SJCRH30 (cell line): ENCODE results near the gene LGR5. TPM values are rescaled to one million over a fixed set of nuclear protein-coding genes. Genes with fewer than 3 reads are reported as not detected.
"Not testable (repeated sequence)": the region's sequence is repeated elsewhere in the genome, so short reads cannot be mapped to it uniquely, and the experiment has no call there.

ENCODE experiments used
- DNase-seq, 2 experiments: peaks; one replicate each; pipeline ENCODE4 v3.0.0-alpha.2; 2015 to 2020
- H3K27ac ChIP-seq: fragments of 250-450 bp; sonication (Bioruptor Pico); 2 replicates; pipeline ENCODE4 v1.5.1; 2020; ENCODE audit warnings: mild to moderate bottlenecking, moderate library complexity
- H3K27me3 ChIP-seq: fragments of 250-450 bp; sonication (Bioruptor Pico); 2 replicates; pipeline ENCODE4 v1.5.1; 2020; ENCODE audit warnings: mild to moderate bottlenecking, moderate library complexity
- H3K36me3 ChIP-seq: fragments of 250-450 bp; sonication (Bioruptor Pico); 2 replicates; pipeline ENCODE4 v1.5.1; 2020; ENCODE audit warnings: mild to moderate bottlenecking, moderate library complexity
- H3K4me1 ChIP-seq: fragments of 250-450 bp; sonication (Bioruptor Pico); 2 replicates; pipeline ENCODE4 v1.5.1; 2020; ENCODE audit warnings: mild to moderate bottlenecking, moderate library complexity
- H3K4me3 ChIP-seq: fragments of 250-450 bp; sonication (Bioruptor Pico); 2 replicates; pipeline ENCODE4 v1.5.1; 2020; ENCODE audit warnings: mild to moderate bottlenecking, moderate library complexity
- H3K9me3 ChIP-seq: fragments of 250-450 bp; sonication (Bioruptor Pico); replicated peaks from 2 replicates; pipeline ENCODE4 v1.5.1; 2020; ENCODE audit warnings: mild to moderate bottlenecking, moderate library complexity
- total RNA-seq: library from RNA; depleted of rRNA; stranded (reverse); fragments of >200 nt; shearing (Covaris generic); gene quantifications from 2 replicates; pipeline ENCODE4 v1.2.3, GENCODE V29; 2014

LGR5 gene
- total RNA-seq, 1 experiment from 2014 or later, result 6.4 TPM

GRCh38 chr12:71566655-71567054 lies 127.1 kb downstream of the LGR5 start:
- Histone ChIP-seq H3K4me1 (no peaks in the 10 kb centered on the region), H3K36me3 (no peaks in the 10 kb centered on the region), H3K27ac (no peak overlapping the region), H3K4me3 (no peak overlapping the region), H3K27me3 (no peaks in the 10 kb centered on the region), H3K9me3 (no peaks in the 10 kb centered on the region)
- no peak for DNase-seq

- Histone ChIP-seq H3K27me3 (no peaks in the 10 kb centered on the region), H3K4me3 (no peak overlapping the region), H3K9me3 (no peaks in the 10 kb centered on the region), H3K4me1 (no peaks in the 10 kb centered on the region), H3K36me3 (no peaks in the 10 kb centered on the region), H3K27ac (no peak overlapping the region)
- DNase-seq, result no peak
Measured at GRCh38 chr12:71567537-71567936, 127.9 kb downstream of the LGR5 start.

GRCh38 chr12:71569885-71570284 lies 130.3 kb downstream of the LGR5 start:
- not testable (repeated sequence) for H3K4me3 ChIP-seq, DNase-seq, H3K4me1 ChIP-seq, H3K27me3 ChIP-seq, H3K36me3 ChIP-seq, H3K27ac ChIP-seq, H3K9me3 ChIP-seq

- Histone ChIP-seq H3K27ac (no peak overlapping the region), H3K4me1 (no peaks in the 10 kb centered on the region), H3K4me3 (no peak overlapping the region), H3K9me3 (no peaks in the 10 kb centered on the region; the same call in 1 of the 2 replicates), H3K27me3 (no peaks in the 10 kb centered on the region), H3K36me3 (no peaks in the 10 kb centered on the region)
- peak; percentile 30 to 45 for DNase-seq
Measured at GRCh38 chr12:71576496-71576895, 136.9 kb downstream of the LGR5 start.

DNA sequence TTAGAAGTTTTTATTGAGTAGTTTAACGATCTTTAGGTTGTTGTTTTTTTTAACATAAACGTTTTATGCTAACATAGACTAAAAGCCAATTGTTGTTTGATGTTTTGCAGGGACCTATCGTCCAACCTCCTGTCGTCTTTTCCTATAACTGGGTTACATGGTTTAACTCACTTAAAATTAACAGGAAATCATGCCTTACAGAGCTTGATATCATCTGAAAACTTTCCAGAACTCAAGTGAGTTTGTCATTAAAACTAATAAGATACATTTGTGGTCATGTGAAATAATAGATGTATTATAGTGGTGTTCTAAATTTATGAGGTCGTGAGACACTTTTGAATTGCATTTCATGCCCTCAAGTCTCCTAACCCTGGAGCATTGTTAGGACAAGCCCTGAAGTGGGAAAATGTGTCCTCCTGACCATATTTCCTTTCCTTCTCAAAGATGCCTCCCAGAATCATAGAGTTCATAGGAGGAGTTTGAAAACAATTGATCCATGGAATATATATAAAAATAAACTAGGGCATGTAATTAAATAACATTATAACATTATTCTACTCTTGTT lies 139.2 kb downstream of the LGR5 start:
- Histone ChIP-seq H3K9me3 (no peaks in the 10 kb centered on the region; the same call in 1 of the 2 replicates), H3K27me3 (no peaks in the 10 kb centered on the region), H3K27ac (no peak overlapping the region), H3K36me3 (no peaks in the 10 kb centered on the region), H3K4me1 (no peaks in the 10 kb centered on the region), H3K4me3 (no peak overlapping the region)
- no peak for DNase-seq

DNA sequence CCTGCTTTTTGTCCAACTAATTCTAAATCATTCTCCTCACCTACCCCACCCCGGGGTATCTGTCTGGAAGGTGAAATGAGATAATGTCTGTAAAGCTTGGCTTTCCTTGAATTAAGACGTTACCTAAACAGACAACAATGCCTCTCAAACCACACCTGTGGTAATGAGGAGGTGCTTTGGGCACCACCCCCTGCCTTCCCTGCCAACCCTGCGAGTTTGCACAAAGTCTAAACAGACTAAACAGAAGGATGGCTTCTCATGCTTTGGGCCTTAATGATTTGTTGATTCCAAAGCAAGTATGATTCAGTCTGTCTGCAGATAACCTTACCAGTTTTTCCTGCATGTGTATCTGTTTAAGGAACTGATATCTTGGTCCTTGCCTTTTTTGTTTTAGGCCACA lies 141.6 kb downstream of the LGR5 start:
- Histone ChIP-seq H3K4me1 (no peaks in the 10 kb centered on the region), H3K27me3 (no peaks in the 10 kb centered on the region), H3K27ac (no peak overlapping the region), H3K4me3 (no peak overlapping the region), H3K36me3 (no peaks in the 10 kb centered on the region), H3K9me3 (no peaks in the 10 kb centered on the region; the same call in 1 of the 2 replicates)
- DNase-seq, result no peak

DNA sequence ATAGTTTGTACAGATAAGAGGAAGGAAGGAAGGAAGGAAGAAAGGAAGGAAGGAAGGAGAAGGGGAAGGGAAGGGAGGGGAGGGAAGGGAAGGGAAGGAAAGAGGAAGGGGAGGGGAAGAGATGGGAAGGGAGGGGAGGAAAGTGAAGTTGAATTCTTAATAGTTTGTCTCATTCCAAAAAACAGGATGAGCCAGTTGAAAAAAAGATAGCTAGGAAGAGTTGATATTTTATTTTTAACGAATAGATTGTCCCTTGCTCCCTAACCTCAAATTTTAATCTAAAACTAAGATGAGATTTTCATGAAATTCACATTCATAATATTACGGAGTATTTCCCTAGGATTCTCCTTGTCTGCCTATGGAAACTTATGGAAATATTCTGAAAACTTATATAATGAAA lies 143.3 kb downstream of the LGR5 start:
- no peaks in the 10 kb centered on the region for H3K36me3 ChIP-seq
- no peaks in the 10 kb centered on the region for H3K27me3 ChIP-seq
- no peaks in the 10 kb centered on the region for H3K4me1 ChIP-seq
- H3K4me3 ChIP-seq, result no peak overlapping the region
- no peak for DNase-seq
- H3K27ac ChIP-seq, result no peak overlapping the region
- H3K9me3 ChIP-seq, result no peaks in the 10 kb centered on the region; the same call in 1 of the 2 replicates

DNA sequence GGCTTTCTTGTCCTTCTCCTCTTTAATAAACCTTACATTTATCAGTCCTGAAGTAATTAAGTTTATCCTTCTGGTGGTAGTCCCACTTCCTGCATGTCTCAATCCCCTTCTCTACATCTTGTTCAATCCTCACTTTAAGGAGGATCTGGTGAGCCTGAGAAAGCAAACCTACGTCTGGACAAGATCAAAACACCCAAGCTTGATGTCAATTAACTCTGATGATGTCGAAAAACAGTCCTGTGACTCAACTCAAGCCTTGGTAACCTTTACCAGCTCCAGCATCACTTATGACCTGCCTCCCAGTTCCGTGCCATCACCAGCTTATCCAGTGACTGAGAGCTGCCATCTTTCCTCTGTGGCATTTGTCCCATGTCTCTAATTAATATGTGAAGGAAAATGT lies 144.8 kb downstream of the LGR5 start:
- Histone ChIP-seq H3K27ac (no peak overlapping the region), H3K4me1 (no peaks in the 10 kb centered on the region), H3K36me3 (no peaks in the 10 kb centered on the region), H3K27me3 (no peaks in the 10 kb centered on the region), H3K4me3 (no peak overlapping the region), H3K9me3 (no peaks in the 10 kb centered on the region; the same call in 1 of the 2 replicates)
- no peak for DNase-seq

DNA sequence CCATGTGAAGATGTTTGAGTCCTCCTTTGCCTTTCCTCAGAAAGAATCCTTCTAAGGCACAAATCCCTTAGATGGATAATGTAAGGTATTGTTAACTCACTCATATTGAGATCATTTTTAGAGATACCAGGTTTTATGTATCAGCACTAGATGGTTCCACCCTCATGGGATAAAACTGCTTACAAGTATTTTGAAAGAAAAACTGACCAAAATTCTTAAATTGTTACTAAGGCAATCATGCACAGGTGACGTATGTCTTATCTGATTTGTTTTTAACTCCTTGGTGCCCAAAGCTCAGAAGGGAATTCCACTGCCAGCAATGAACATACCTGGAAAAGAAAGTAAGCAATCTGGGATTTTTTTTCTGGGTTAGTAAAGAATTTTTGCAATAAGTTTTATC lies 145.6 kb downstream of the LGR5 start:
- DNase-seq, result no peak
- no peaks in the 10 kb centered on the region for H3K27me3 ChIP-seq
- H3K4me1 ChIP-seq, result no peaks in the 10 kb centered on the region
- H3K9me3 ChIP-seq, result no peaks in the 10 kb centered on the region
- H3K27ac ChIP-seq, result no peak overlapping the region
- no peaks in the 10 kb centered on the region for H3K36me3 ChIP-seq
- no peak overlapping the region for H3K4me3 ChIP-seq

- Histone ChIP-seq H3K36me3 (no peaks in the 10 kb centered on the region), H3K9me3 (no peaks in the 10 kb centered on the region), H3K4me3 (no peak overlapping the region), H3K27ac (no peak overlapping the region), H3K4me1 (no peaks in the 10 kb centered on the region), H3K27me3 (no peaks in the 10 kb centered on the region)
- DNase-seq, result no peak
Measured at GRCh38 chr12:71587012-71587411, 147.4 kb downstream of the LGR5 start.

DNA sequence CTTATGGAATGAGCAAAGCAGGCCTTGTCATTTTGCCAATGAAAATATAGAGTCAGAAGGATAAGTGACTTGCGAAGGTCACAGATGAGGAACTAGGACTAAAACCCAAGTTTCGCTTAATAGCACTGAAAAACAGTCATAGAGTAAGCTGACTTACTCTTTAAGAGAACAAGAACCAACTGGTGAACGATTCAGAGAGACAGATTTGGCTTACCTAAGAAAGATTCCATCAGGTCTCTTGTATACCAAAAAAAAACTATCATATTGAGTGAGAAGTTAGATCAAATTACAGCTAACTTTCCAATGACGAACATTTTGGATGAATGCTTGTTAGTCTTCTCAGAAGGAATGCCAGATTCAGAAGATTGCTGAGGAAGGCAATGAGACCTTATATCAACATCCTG lies 149.9 kb downstream of the LGR5 start:
- H3K4me1 ChIP-seq, result no peaks in the 10 kb centered on the region
- DNase-seq, result no peak
- no peaks in the 10 kb centered on the region for H3K36me3 ChIP-seq
- no peak overlapping the region for H3K27ac ChIP-seq
- H3K4me3 ChIP-seq, result no peak overlapping the region
- no peaks in the 10 kb centered on the region; the same call in 1 of the 2 replicates for H3K9me3 ChIP-seq
- H3K27me3 ChIP-seq, result no peaks in the 10 kb centered on the region

- no peak for DNase-seq
- no peak overlapping the region for H3K4me3 ChIP-seq
- H3K4me1 ChIP-seq, result no peaks in the 10 kb centered on the region
- H3K36me3 ChIP-seq, result no peaks in the 10 kb centered on the region
- no peak overlapping the region for H3K27ac ChIP-seq
- H3K9me3 ChIP-seq, result no peaks in the 10 kb centered on the region; the same call in 1 of the 2 replicates
- no peaks in the 10 kb centered on the region for H3K27me3 ChIP-seq
Measured at GRCh38 chr12:71591601-71592000, 152.0 kb downstream of the LGR5 start.

- Histone ChIP-seq H3K27ac (no peak overlapping the region), H3K4me1 (no peaks in the 10 kb centered on the region), H3K27me3 (no peaks in the 10 kb centered on the region), H3K36me3 (no peaks in the 10 kb centered on the region), H3K9me3 (no peaks in the 10 kb centered on the region; the same call in 1 of the 2 replicates), H3K4me3 (no peak overlapping the region)
- DNase-seq, result no peak
Measured at GRCh38 chr12:71592841-71593240, 153.2 kb downstream of the LGR5 start.

- H3K4me3 ChIP-seq, result peak overlapping the region; percentile 34; the same call in 1 of the 2 replicates
- no peak overlapping the region for H3K27ac ChIP-seq
- peak; percentile 20 to 45 for DNase-seq
Measured at GRCh38 chr12:71594214-71594948, 154.8 kb downstream of the LGR5 start.

DNA sequence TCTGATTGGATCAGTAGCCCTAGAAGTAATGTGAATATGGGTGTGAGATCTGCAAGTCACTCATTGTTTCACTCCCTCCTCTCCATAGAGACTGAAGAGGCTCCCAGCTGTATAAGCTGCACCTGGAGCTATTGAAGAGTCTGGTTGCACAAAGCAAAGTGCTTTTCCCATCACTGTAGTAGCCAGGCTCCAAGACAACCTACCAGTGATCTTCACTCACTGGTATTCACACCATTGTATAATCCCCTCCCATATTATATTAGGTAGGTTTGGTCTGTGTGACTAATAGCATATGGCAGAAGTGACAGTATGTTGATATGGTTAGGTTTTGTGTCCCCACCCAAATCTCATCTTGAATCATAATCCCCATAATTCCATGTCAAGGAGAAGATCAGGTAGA lies 159.6 kb downstream of the LGR5 start:
- Histone ChIP-seq H3K9me3 (no peaks in the 10 kb centered on the region), H3K4me1 (no peaks in the 10 kb centered on the region; the same call in 1 of the 2 replicates), H3K4me3 (no peak overlapping the region), H3K36me3 (no peaks in the 10 kb centered on the region), H3K27me3 (no peaks in the 10 kb centered on the region), H3K27ac (no peak overlapping the region)
- DNase-seq, result no peak

More at GRCh38 chr12:71594214-71594948, 154.8 kb downstream of the LGR5 start:
- no peaks in the 10 kb centered on the region for H3K36me3 ChIP-seq
- no peaks in the 10 kb centered on the region for H3K27me3 ChIP-seq
- no peaks in the 10 kb centered on the region; the same call in 1 of the 2 replicates for H3K9me3 ChIP-seq
- H3K4me1 ChIP-seq, result no peaks in the 10 kb centered on the region
